GM21529 (cell line): ENCODE measurements around the gene ZNF648.
"Not testable (repeated sequence)": the region's sequence is repeated elsewhere in the genome, so short reads cannot be mapped to it uniquely, and the experiment has no call there.

Experiments used
- ATAC-seq: cut with Tn5 transposase; IDR thresholded peaks from one replicate; pipeline ENCODE4 v1.9.1; 2021; ENCODE audit not compliant: unreplicated experiment

Gene ZNF648, protein sequence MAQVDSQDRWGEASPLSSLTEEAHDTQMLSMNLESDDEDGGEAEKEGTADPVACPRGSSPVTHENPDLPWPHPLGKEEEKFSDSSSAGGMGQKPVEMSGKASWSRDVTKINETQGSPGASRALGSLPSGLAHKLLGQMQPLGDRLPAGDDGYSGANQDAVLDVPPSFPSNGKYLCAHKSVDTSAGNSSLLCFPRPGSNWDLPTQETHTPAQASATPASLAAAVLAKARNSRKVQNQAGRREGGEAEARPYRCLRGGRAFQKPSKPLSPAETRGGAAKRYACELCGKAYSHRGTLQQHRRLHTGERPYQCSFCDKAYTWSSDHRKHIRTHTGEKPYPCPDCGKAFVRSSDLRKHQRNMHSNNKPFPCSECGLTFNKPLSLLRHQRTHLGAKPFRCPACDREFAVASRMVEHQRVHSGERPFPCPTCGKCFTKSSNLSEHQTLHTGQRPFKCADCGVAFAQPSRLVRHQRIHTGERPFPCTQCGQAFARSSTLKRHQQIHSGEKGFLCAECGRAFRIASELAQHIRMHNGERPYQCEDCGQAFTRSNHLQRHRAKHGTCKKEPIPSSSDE

GRCh38 chr1:182061594-182061993 is at the start of gene ZNF648:
ZNF648 (minus strand) TSS chr1:182061712; CDS start chr1:182058010, 3,702 bp downstream.
- ATAC-seq: no peak

- no peak for ATAC-seq
Observed at GRCh38 chr1:182110635-182111034, 49.1 kb upstream of the ZNF648 start.

- ATAC-seq: no peak
Observed at GRCh38 chr1:182109771-182110170, 48.3 kb upstream of the ZNF648 start.

DNA sequence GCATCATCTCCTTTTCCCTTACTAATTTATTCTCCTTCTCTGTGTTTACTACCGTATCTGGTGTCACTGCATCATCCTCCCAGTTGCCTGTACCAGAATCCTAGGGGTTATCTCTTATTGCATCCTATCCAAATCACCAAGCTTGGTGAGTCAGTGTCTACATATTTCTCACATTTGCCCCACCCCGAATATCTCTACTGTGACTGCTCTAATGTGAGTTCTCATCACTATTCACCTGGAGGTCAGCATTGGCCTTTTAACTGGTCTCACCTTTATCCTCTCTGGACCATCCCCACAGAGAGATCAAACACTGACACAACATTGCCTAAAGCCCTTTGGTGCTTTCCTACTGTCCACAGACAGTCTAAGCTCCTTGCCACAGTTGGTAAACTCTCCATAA is 45.7 kb upstream of the ZNF648 start:
- no peak for ATAC-seq

DNA sequence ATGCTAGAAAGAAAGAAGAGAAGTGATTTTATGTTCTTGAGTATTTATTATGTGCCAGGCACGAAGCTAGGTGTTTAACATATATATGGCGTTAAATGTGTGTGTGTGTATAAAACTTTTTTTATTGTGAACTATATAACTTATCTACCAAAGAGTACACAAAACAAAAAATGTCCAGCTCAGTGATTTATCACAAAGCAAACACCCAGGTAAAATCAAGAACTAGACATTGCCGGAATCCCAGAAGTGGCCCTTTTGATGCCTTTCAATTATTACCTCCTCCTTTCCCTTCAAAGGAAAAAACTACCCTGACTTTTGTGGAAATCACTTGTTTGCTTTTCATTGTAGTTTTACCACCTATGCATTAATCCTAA is 40.5 kb upstream of the ZNF648 start:
- no peak for ATAC-seq

GRCh38 chr1:182101415-182102042 is 40.0 kb upstream of the ZNF648 start:
- ATAC-seq: no peak

DNA sequence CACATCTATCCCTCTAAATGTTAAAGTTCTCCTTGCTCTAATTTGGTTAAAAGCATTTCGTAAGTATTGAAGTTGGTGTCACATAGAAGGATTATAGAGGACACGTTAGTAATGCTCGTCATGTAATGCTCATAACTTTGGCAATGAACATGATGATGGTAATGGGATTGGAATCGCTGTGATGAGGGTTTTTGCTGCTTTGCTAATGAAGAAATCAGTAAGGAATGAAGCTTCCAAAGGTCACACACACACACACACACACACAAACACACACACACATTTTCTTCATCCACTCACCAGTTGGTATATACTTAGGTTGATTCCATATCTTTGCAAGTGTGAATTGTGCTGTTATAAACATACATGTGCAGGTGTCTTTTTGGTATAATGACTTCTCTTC is 36.8 kb upstream of the ZNF648 start:
- ATAC-seq: no peak

GRCh38 chr1:182095946-182096345 is 34.4 kb upstream of the ZNF648 start:
- ATAC-seq: no peak

DNA sequence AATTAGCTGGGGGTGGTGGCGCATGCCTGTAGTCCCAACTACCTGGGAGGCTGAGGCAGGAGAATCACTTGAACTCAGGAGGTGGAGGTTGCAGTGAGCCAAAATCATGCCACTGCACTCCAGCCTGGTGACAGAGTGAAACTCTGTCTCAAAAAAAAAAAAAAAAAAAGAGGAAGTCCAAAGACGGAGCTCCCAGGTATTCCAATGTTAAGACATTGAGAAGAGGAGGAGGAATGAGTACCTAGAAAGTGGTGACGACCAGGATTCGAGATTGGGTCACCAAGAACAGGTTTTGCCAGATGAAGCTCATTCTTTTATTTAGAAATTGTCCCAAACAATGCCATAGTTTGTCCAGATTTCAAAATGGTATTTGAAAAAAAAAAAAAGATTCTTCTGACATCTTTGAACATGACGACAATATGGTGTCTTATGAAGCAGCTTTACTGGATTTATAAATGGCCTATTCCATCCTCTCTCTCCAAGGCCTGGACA is 33.0 kb upstream of the ZNF648 start:
- ATAC-seq: not testable (repeated sequence)

- ATAC-seq: no peak
Observed at GRCh38 chr1:182093781-182094180, 32.3 kb upstream of the ZNF648 start.

- no peak for ATAC-seq
Observed at GRCh38 chr1:182092336-182092735, 30.8 kb upstream of the ZNF648 start.

DNA sequence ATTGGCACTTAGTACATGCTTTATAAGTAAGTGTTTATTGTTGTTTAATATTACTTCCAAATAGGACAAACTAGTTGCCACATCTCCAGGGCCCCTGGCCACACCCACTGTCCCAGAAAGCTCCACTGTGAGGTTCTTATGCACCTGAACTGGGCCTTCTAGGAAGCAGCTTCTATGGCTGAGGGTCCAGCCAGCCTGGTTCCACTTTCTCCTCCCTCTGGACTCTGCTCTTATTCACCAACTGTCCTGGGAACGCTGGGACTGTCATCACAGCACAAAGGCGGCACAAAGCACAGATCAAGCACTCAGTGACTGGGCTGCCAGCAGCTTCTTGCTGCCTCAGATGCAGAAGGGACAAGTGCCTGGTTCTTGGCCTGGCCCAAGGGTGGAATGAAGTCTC is 29.6 kb upstream of the ZNF648 start:
- no peak for ATAC-seq

DNA sequence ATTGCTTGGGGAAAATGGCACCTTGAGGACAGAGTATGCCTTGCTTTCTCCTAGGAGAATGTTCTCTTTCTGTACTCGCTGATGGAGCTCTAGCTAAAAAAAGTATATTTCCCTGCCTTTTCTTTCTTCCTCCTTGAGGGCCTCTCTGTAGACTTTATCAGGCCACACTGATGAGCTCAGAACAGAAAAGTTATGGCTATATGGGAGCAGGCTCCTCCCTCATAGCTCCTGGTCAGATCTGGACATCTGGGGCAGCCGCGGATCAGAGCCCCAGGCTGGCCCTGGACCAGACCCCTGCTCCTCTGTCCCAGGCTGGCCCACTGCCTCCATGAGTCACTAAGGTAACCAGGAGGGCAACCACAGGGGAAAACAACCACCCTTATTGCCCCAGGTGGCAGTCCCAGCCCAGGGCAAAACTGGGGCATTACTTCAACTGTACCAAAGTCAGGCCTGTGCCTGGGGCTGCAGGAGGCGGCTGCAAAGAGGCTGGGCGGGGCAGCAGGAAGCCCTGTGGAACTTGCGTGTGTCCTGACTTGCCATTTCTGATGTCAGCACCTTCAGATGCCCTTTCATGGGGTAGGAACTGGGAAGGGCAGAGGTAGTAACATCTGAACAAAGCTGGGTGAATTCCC is 26.3 kb upstream of the ZNF648 start:
- no peak for ATAC-seq

DNA sequence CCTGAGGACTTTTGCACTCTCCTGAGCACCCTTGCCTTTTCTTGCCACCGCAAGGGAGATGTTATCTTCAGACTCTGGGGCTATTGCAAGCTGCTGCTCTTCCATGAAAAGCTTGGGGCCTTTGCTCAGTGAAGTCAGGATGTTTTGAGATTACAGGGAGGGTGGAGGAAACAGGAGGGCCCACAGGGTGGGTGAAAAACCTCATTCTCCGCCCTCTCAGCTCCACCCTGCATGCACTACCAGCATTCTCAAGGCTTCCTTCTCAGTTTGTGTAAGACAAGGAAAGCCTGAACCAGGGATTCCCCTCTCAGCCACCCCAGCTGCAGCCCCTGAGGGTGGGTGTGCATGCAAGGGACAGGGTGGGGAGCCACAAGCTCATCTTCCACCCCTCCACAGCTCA is 25.8 kb upstream of the ZNF648 start:
- no peak for ATAC-seq

DNA sequence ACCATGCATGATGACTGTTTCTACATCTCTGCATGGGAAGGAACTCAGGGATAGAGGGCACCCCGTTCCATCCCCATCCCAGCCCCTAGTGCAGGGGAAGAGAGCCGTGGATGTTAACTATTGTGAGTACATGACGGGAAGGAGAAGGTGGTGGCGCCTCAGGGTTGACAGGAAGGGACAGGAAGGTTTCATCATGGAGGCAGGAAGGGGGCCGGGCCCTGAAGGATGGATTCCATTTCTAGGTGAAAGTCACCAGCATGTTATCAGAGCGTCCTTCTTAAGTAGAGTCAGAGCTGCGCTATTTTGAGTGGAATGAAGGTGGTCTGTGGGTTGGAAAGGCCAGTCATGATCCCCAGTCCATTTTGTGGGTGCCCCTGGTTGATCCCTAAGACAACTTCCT is 25.1 kb upstream of the ZNF648 start:
- ATAC-seq: no peak

DNA sequence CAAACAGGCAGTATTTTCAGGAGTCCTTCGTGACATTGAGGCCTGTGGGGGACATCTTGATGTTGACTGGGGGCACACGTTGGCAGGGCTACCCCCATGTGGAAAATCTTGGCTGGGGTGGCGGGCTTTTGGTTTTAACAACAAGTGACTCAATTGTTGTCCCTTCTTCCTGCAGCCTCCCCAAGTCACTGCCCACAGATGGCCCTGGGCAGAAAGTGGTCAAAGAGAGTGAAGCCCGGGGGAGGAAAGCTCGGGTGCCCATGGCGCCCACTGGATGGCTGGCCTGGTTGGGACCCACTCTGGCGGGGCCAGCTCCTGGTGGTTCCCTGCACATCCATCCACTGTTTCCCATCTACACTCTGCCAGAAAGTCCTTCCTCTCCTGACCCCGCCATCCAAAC is 24.6 kb upstream of the ZNF648 start:
- ATAC-seq: no peak

DNA sequence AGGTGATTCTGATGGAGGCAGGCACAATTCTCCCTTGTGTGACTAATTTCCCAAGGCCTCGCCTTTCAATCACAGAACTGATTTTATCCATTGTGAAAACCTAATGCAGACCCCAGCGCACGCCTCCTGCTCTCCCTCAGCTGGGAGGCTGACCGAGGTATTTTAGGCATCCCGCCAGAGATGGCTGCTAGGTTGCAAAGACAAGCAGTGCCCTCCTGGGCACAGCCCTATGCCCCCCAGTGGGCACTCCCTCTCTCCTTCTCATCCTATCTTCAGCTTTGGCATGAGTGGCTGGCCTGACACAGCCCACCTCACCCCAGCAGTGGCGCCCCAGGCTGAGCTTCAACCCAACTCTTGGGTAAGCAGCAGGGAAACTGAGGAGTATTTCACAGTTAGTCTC is 24.2 kb upstream of the ZNF648 start:
- ATAC-seq: no peak

- peak; percentile 84 for ATAC-seq
Observed at GRCh38 chr1:182084487-182085316, 23.2 kb upstream of the ZNF648 start.

GRCh38 chr1:182083851-182084486 is 22.5 kb upstream of the ZNF648 start:
- no peak for ATAC-seq

GRCh38 chr1:182080955-182081582 is 19.6 kb upstream of the ZNF648 start:
- no peak for ATAC-seq
